Smooth muscle cell of the brain vasculature (primary cell): ENCODE results near the gene DENND1A.
"Not testable (repeated sequence)": the region's sequence is repeated elsewhere in the genome, so short reads cannot be mapped to it uniquely, and the experiment has no call there.

Source experiments
- DNase-seq: peaks from one replicate; pipeline ENCODE4 v3.0.0-alpha.2; 2012; ENCODE audit warnings: low read depth, low spot score

DENND1A gene, protein sequence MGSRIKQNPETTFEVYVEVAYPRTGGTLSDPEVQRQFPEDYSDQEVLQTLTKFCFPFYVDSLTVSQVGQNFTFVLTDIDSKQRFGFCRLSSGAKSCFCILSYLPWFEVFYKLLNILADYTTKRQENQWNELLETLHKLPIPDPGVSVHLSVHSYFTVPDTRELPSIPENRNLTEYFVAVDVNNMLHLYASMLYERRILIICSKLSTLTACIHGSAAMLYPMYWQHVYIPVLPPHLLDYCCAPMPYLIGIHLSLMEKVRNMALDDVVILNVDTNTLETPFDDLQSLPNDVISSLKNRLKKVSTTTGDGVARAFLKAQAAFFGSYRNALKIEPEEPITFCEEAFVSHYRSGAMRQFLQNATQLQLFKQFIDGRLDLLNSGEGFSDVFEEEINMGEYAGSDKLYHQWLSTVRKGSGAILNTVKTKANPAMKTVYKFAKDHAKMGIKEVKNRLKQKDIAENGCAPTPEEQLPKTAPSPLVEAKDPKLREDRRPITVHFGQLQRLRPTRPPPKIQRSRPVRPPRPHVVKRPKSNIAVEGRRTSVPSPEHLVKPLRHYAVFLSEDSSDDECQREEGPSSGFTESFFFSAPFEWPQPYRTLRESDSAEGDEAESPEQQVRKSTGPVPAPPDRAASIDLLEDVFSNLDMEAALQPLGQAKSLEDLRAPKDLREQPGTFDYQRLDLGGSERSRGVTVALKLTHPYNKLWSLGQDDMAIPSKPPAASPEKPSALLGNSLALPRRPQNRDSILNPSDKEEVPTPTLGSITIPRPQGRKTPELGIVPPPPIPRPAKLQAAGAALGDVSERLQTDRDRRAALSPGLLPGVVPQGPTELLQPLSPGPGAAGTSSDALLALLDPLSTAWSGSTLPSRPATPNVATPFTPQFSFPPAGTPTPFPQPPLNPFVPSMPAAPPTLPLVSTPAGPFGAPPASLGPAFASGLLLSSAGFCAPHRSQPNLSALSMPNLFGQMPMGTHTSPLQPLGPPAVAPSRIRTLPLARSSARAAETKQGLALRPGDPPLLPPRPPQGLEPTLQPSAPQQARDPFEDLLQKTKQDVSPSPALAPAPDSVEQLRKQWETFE

DNA sequence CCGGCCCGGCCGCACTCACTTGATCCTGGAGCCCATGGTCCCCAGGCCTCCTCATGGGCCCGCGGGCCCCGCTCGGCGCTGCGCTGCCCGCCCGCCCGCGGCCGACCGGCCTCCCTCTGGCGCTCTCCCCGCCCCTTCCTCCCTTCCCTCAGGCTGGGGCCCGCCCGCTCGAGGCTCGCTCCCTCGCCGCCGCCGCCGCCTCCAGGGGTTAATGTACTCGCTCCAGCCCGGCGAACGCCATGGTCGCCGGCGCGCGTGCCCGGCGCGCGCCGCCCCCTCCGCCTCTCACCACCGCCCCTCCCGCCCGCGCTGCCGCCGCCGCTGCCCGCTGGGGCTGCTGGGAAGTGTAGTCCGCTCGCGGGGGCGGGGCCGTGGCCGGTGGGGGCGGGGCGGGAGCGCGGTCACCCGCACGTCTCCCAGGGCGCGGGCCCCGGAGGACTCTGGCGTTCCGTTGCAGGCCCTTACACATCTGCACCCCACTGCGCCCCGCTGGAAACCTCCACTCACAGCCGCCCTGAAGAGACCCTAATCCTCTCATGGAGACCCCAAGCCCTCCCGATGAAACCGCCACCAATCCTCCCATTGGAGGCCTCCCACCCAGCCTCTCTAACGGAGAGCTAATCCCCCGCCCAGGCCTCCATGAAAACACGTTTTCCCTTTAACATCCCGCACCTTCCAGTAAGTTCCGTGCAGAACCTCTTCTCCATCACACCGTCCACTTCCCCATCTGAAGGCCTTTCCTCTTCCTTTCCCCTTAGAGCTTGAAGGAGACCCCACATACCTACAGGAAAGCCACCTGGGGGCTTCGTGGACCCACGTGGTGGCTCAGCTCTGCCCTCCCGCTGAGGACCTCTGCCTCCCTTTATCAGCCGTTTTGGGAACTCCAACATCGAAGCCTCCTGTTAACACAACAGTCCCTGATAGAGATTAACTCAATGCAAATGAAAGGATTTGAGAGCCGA is at the start of gene DENND1A:
Gene DENND1A, minus strand, starts transcription at position 257 of the 962 bp plus-strand sequence. Its CDS starts 221 bp downstream, at position 36.
- DNase-seq, result peak; percentile 74

DNA sequence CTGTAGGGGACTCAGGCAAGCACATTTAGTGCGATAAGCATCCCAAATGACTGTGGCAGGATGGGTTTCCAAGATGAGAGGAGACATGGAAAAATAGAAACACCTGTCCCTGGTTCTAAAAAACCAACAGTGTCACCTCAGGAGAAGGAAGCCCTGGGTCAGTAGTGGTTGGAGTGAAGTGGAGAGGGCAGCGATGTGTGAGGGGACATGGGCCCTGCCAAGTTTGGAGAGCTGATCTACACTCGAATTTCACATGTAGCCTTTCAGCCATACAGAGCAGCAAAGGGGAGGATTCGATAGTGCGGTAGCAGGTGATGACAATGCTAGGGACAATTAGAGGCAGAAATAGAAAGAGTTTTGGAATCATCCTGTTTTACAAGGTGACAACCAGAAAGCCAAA is 49.1 kb upstream of the DENND1A start:
- DNase-seq, result no peak

DNA sequence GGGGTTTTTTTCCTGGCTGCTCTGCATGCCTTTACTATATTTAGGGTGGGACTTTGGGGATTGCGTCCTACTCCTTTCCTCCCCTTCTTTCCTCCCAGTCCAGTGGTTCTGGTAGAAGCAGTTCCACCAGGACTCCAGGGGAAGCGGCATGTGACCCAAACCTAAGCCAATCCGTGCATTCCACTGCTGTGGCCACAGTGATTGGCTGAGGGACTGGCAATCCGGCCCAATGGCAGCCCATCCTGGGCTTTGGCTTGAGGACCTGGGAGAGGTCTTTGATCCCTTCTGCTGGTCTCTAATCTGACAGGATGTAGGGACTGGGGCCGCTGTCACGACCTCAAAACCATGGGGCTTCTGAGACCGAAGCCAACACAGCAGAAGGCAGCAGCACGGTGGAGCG is 46.7 kb upstream of the DENND1A start:
- DNase-seq, result not testable (repeated sequence)

DNA sequence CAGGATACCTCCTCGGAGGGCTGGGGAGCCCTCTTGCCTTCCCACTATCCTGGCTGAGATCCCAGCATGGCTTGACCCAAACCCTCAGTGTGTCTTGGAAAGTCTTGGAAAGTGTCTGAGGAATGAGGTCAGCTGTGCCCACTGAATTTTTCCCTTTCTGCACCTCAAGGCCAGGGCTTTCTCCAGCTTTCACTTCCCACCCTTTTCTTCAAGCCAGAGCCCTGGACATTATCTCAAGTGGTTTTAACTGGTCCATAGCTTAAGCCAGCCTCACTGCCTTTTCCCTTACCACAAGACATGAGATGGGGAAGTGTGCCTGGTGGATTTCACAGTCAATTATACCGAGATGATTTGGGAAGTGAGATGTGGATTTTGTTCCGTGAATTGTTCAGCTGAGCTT is 45.9 kb upstream of the DENND1A start:
- DNase-seq, result no peak

DNA sequence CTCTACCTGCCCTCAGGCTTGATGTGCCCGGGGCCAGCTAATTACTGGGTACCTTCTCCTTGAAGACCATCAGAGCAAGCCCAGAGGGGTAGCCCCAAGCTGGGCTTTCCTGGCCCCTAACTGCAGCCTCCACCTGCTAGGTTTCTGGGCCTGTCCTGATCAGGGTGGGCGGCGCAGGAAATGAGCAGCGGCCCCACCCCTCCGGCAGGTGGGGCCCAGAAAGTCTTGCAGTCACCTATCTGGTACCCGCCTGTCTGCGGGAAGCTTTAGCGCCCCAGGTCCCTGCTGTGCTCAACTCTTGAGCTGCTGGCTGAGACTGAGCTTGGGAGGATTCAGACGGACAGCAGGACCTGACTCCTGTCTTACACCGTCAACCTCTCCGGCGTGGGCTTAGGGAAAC is 44.5 kb upstream of the DENND1A start:
- DNase-seq, result no peak

DNA sequence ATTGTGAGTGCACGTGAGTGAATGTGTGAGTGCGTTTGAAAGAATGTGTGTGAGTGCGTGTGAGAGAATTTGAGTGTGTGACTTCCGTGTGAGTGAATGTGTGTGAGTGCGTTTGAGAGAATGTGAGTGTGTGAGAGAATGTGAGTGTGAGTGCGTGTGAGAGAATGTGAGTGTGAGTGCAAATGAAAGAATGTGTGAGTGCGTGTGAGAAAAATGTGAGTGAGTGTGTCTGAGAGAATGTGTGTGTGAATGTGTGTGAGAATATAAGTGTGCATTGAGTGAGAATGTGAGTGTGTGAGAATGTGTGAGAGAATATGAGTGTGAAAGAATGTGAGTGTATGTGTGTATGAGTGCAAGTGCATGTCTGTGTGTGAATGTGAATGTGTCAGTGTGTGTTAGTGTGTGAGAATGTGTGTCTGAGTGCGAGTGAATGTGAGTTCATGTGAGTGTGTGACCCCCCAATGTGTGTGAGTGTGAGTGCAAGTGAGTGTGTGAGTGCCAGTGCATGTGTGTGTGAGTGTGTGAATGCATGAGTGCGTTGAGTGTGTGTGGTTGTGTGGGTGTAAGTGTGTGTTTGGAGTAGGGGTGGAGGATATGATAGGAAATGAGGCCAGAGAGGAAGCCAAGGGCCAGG is 43.8 kb upstream of the DENND1A start:
- DNase-seq, result no peak

DNA sequence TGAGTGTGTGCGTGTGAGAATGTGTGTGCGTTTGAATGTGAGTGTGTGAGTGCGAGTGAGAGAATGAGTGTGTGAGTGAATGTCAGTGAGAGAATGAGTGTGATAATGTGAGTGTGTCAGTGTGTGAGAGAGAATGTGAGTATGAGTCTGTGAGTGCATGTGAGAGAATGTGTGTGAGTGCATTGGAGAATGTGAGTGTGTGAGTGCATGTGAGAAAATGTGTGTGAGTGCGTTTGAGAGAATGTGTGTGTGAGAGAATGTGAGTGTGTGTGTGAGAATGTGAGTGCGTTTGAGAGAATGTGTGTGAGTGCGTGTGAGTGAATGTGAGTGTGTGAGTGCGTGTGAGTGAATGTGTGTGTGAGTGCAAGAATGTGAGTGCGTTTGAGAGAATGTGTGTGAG is 42.7 kb upstream of the DENND1A start:
- no peak for DNase-seq

DNA sequence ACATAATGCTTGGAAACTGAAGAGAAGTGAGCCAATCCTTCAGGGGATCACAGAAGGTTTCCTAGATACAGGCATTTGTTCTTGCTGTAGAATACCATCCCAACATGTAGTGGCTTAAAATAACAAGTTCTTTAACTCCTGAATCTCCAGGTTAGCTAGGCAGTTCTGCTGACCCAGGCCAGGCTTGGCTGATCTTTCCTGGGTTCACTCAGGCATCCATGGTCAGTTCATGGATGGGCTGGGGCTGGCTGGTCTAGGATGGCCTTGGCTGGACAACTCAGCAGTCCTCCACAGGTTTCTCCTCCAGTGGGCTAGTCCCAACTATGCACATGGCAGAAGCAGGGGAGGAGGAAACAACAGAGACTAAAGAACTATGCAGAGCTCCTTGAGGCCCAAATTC is 37.4 kb upstream of the DENND1A start:
- DNase-seq, result no peak

DNA sequence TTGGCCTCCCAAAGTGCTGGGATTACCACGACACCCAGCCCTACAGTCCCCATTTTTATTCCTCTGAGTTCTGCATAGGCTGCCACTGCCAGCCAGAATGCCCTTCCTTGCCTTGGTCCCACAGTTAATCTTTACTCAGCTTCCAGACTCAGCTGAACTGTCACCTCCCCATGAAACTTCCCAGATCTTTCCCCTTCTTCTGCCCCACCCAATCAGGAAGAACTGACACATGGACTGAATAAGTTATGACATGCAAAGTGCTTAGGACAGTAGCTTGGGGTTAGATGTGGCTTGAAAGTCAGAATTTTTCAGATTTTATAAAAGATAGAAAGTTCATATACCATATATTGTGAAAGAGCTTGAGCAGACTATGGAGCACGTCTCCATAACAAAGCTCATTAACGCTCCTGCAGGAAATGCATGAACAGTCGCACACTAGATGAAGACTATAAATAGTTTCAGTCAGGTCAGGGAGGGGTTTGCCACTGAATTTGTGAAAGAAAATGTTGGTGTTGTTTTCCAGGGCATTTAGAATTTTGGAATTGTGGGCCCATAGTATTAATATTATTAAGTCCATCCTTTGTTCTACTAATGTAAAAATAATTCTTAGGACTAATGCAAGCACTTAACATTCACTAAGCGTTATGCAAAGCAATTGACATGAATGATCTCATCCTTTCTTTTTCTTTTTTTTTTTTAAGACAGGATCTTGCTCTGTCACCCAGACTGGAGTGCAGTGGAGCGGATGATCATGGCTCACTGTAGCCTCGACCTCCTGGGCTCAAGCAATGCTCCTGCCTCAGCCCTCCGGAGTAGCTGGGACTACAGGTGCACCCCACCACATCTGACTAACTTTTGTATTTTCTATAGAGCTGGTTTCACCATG is 36.1 kb upstream of the DENND1A start:
- no peak for DNase-seq

DNA sequence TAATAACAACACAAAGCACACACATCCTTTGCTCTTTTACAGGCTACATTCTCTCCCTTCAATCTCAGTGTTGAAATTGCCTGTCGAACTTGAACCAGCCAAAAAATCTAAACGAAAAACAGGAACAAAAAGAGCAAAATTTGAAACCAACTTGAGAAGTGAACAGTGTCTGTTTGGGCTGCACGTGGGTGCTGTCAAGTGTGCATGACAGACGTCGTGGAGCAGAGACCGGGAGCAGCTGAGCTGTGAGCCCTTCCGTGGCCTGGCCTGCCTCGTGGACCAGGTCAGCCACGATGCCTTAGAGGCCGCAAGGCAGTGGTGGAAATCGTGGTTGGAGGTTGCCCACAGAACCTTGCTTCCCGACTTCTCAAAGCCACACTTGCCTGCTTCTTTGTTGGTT is 34.8 kb upstream of the DENND1A start:
- no peak for DNase-seq

DNA sequence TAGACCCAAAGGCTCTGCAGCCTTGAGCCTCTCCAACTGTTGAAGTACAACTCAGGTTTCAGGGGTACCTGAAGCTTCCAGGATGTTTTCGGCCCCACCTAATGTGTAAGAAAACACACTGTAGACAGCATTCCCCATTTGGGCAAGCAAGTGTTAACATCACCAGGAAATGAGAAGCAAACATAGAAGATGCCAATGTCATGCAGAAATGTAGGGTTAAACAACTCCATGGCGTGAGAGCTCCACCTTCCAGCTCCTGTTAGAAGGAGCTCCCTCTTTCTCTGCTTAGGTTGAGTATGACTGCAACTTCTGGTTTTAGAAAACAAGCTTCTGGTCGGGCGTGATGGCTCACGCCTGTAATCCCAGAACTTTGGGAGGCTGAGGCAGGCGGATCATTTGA is 31.0 kb upstream of the DENND1A start:
- DNase-seq, result no peak

DNA sequence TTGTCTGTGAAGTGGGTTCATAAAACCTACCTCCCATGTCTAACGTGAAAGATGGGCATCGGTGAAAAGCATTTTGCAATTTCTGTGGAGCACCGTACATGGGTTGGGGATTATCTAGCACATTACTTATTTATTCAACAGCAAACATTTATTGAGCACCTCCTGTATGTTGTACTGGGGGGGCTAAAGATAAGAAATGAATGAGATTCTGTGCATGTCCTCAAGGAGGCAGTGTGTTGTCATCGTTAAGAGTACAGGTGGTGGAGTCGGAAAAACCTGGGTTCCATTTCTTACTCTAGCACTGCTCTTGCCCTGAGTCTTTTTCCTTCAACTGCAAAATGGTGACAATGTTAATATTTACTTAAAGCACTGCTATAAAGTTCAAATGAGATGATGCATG is 30.4 kb upstream of the DENND1A start:
- no peak for DNase-seq

DNA sequence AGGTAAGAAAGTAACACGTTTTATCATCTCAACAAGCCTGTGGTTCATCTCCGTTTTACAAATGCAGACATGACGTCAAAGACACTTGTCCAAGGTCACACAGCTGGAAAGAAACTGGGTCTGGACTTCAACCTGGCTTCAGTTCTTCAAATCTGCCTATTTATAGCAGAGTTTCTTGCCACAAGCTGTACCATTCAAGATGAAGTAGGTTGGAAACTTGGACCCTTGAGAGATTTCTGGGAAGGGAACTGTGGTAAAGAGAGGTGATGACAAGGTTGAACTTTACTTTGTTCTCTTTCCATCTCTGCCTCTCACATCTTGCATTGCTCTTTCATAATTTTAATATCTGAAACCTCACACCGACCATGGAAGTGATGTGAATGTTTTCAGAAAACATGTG is 29.9 kb upstream of the DENND1A start:
- DNase-seq, result no peak

DNA sequence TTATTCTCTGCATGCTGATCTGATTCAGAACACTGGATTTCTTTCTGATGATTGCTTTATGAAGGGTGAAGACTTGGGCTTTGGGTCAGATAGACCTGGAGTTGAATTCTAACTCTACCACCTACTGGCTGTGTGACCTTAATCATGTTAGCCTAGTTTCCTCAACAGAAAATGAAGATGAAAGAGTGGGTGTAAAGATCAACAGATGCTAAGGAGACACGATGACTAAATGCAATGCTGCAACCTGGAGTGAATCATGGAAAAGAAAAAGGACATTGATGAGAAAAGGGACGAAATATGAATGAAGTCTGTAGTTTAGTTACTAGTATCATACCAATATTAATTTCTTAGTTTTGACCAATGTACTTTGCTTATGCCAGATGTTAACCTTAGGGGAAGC is 27.8 kb upstream of the DENND1A start:
- DNase-seq, result no peak

DNA sequence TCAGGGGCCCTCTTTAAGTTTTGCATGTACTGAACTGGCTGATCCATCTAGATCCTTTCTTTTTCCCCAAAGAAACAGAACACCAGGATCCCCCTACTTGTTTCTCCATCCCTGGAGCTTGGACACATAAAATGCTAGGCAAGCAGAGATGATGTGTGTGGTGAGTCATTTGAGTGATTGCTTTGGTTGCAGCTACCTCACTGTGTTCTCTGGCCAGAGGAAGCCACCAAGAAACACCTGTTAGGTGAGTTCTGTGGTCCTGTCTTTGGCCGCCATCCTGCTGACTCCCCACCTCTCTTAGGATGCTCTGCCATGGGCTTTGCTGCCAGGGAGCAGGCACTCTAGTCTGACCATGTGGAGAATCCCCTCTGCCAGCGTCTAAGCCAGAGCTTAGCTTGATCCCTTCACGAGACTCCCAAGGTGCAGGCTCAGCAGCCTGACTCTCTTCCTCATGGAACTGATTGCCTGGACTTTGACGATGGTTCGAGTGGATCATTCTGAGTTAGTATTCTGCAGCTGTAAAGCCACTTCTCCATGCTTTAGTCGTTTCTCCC is 27.3 kb upstream of the DENND1A start:
- DNase-seq, result no peak

DNA sequence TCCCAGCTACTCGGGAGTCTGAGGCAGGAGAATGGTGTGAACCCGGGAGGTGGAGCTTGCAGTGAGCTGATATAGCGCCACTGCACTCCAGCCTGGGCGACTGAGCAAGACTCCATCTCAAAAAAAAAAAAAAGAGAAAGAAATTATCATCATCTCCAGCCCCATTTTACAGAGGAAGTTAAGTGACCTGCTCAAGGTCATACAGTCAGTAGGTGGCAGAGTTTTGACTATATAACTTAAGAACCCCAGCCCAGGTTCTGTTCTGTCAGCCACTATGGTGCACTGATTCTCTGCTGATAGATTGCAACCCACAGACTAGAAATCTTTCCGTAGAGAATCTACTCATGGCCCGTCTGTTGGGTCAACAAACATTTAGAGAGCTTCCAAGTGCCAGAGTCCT is 25.7 kb upstream of the DENND1A start:
- no peak for DNase-seq

DNA sequence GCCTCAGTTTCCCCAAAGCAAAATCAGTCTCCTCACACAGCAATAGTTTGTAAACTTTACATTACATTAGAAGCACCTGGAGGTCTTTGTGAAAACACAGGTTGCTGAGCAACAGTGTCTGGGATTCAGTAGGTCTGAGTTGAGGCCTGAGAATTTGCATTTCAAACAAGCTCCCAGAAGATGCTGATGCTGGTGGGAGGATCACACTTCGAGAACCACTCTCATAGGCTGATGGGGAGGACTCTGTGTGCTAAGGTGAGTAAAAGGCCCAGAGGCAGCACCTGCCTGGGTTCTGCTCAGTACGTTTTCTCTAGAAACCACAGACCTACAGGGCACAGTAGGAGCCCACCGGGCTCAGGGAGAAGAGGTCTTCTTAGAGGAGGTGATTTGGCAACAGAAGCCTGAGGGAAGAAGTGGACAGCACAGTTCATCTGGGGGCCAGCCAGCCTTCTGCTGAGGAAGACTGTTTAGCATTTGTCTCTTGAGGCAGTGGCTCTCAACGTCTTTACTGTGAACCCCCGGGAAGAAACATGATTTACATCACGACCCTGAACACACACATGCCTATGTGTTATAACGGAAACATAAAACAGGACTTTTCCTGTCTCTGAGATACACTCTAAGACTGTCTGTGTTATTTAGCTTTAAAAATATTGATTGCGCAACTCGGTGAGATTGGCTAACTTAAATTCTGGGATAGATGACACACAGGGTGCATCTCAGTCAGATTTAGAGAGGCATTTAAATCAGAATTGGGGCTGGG is 24.8 kb upstream of the DENND1A start:
- no peak for DNase-seq

DNA sequence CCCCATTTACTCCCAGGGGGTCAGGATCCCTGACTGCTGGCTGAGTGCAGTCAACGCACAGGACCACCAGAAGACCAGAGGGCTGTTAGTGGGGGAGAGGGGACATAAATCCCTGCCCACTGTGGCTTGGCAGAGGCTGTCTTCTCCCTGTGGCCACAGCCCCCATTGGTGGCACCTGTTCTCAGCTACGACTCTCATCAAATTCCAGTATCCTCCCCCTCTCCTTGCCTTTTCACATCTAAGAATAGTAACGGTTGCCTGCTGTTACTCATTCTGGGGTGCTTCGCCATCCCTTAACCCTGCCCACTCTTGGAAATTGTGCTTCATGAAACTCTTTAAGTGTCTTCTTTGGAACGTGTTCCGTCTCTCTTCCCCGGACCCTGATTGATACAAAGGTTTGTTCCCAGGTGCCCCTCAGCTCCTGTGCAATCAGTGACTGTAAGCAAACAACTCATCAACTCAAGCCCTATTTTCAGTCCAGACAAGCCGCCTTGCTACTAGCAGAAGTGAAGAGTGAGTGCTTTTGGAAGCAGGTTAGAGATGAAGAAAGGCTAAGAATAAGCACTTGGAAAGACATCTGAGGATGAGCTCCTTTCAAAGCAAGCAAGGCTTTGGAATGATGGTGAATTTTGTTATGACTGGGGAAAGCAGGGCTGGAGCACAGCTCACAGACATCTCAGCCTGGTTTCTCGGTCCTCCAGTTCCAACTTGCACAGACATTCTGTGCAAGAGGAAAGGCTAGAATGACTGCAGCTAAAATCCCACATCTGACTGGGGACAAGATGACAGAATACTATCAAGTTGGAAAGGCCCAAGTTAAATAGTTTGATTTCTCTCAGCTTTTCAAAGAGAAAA is 22.9 kb upstream of the DENND1A start:
- DNase-seq, result no peak
